Measurements from ENCODE around the gene PARD3B. TPM values are rescaled to one million over a fixed set of nuclear protein-coding genes. Genes with fewer than 3 reads are reported as not detected.

Gene PARD3B
- total RNA-seq, 1 experiment from 2014 or later = 2.0 TPM

GRCh38 chr2:205369813-205370212 is 824.5 kb downstream of the PARD3B start:
- H4K20me1 ChIP-seq (ENCODE audit: insufficient read depth) = no peaks in the 10 kb centered on the region
- POLR2A ChIA-PET = no interaction called here
- CTCF ChIA-PET = no interaction called here
- no peak overlapping the region for H2AFZ ChIP-seq (ENCODE audit: low read depth, low read length, poor library complexity, severe bottlenecking)
- no peaks in the 10 kb centered on the region for H3K27me3 ChIP-seq (ENCODE audit: insufficient read depth, low read length)
- no peaks in the 10 kb centered on the region for H3K9me2 ChIP-seq (ENCODE audit: insufficient read depth)
- no peak for TF ChIP-seq SP1 (IDR thresholded peaks at IDR 0.05; ENCODE audit: low read depth)
- no peak for TF ChIP-seq TCF7L2 (IDR thresholded peaks at IDR 0.05; ENCODE audit: borderline replicate concordance, extremely low read depth, insufficient read depth, insufficient read length)
- no peak for TF ChIP-seq CEBPB (IDR thresholded peaks at IDR 0.05; ENCODE audit: low read depth)
- TF ChIP-seq, protein P1, sequence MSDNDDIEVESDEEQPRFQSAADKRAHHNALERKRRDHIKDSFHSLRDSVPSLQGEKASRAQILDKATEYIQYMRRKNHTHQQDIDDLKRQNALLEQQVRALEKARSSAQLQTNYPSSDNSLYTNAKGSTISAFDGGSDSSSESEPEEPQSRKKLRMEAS (IDR thresholded peaks at IDR 0.05) = no peak
- no peak for TF ChIP-seq SIN3A (IDR thresholded peaks at IDR 0.05; ENCODE audit: low read depth)
- TF ChIP-seq ELF1 (IDR thresholded peaks at IDR 0.05; ENCODE audit: borderline replicate concordance, low read depth) = no peak
- no peak for TF ChIP-seq EGR1 (IDR thresholded peaks at IDR 0.05; ENCODE audit: low read depth)
- no peak for TF ChIP-seq ZNF274 (IDR thresholded peaks at IDR 0.05; ENCODE audit: low read depth, low read length)
- no peak for TF ChIP-seq JUND (IDR thresholded peaks at IDR 0.05)
- TF ChIP-seq POLR2A (IDR thresholded peaks at IDR 0.05; ENCODE audit: borderline replicate concordance, extremely low read depth, insufficient read depth, insufficient read length) = no peak
- TF ChIP-seq FOSL1 (IDR thresholded peaks at IDR 0.05; ENCODE audit: low read depth) = no peak
- TF ChIP-seq ZFX (IDR thresholded peaks at IDR 0.05) = no peak
- TF ChIP-seq REST (IDR thresholded peaks at IDR 0.05; ENCODE audit: low read depth) = no peak
- no peak for TF ChIP-seq RAD21 (IDR thresholded peaks at IDR 0.05; ENCODE audit: low read depth)
- no peak for TF ChIP-seq POLR2AphosphoS5 (IDR thresholded peaks at IDR 0.05; ENCODE audit: low read depth, low read length)
- no peak for TF ChIP-seq SRF (IDR thresholded peaks at IDR 0.05; ENCODE audit: low read depth)
- TF ChIP-seq CTCF (IDR thresholded peaks at IDR 0.05 in 2 of 3, conservative IDR thresholded peaks at IDR 0.05 in 1 of 3; ENCODE audit: borderline replicate concordance in 1 of 3, insufficient read depth in 1 of 3, low read depth in 2 of 3, low read length in 2 of 3) = no peak
- TF ChIP-seq EZH2phosphoT487 (IDR thresholded peaks at IDR 0.05; ENCODE audit: borderline replicate concordance) = no peak
- TF ChIP-seq EZH2 (IDR thresholded peaks at IDR 0.05) = no peak
- TF ChIP-seq ATF3 (IDR thresholded peaks at IDR 0.05) = no peak
- H3K4me1 ChIP-seq (ENCODE audit: control insufficient read depth in 1 of 2, insufficient read depth in 2 of 2, low read length in 2 of 2) = no peaks in the 10 kb centered on the region
- no peak overlapping the region for H3K27ac ChIP-seq (ENCODE audit: low read depth, low read length)
- DNase-seq (ENCODE audit: low read depth, low spot score) (no peak), ATAC-seq (no peak)
- no peak overlapping the region for H3K4me3 ChIP-seq (replicated peaks in 1 of 2; ENCODE audit: low read depth in 1 of 2, low read length in 2 of 2)
- no peak overlapping the region for H3K9ac ChIP-seq (ENCODE audit: low read length)
- no TSS peak for BruUV-seq (replicated peaks)
- no peaks in the 10 kb centered on the region for H3K79me2 ChIP-seq (ENCODE audit: insufficient read depth, low read length)
- H3K9me3 ChIP-seq (ENCODE audit: control insufficient read depth in 1 of 2, insufficient read depth in 1 of 2, low read depth in 1 of 2, low read length in 2 of 2) = no peaks in the 10 kb centered on the region
- intact Hi-C loops (cut with micrococcal nuclease) = no loop called here
- no peaks in the 10 kb centered on the region for H3K36me3 ChIP-seq (ENCODE audit: control insufficient read depth in 1 of 2, insufficient read depth in 2 of 2, low read length in 2 of 2)
- RAD21 ChIA-PET (ENCODE audit: low non-redundant PET in 1 of 2, low total read pairs in 2 of 2, uncharacterized antibody in 2 of 2, unreplicated experiment in 2 of 2) = no interaction called here
- H3K4me2 ChIP-seq (ENCODE audit: low read length) = no peak overlapping the region
